ENCODE results near the gene LEMD2.

Gene LEMD2

DNA sequence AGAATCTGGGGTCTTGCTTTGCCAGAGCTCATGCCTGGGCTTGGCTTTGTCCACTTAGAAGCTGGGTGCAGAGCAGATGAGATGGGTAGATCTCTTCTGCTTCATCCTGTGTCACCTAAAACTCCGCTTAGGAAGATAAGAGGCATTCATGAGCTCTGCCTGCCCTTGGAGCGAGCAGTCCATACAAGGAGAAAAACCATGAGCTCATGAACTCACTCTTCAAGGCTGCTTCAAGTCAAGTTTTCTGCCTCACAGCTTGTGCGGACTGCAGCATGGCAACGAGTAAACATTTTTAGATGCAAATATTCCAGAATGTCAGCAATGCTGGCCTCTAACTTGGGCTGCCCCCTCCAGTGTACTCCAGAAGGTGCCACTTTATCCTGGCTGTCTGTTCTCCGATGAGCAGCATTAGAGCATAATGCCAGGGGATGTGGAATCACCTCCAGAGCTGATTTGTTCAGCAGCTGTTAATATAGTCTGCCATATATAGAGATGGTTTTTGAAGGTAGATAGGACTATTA is 66.8 kb downstream of the LEMD2 start:
- no peak for DNase-seq (ENCODE audit: extremely low read depth, insufficient read length)
- TF ChIP-seq, protein P1, sequence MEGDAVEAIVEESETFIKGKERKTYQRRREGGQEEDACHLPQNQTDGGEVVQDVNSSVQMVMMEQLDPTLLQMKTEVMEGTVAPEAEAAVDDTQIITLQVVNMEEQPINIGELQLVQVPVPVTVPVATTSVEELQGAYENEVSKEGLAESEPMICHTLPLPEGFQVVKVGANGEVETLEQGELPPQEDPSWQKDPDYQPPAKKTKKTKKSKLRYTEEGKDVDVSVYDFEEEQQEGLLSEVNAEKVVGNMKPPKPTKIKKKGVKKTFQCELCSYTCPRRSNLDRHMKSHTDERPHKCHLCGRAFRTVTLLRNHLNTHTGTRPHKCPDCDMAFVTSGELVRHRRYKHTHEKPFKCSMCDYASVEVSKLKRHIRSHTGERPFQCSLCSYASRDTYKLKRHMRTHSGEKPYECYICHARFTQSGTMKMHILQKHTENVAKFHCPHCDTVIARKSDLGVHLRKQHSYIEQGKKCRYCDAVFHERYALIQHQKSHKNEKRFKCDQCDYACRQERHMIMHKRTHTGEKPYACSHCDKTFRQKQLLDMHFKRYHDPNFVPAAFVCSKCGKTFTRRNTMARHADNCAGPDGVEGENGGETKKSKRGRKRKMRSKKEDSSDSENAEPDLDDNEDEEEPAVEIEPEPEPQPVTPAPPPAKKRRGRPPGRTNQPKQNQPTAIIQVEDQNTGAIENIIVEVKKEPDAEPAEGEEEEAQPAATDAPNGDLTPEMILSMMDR (IDR thresholded peaks at IDR 0.05; ENCODE audit: insufficient read depth, low read length, poor library complexity, severe bottlenecking) = no peak
- peaks cover 2% of the 10 kb centered on the region for H3K27me3 ChIP-seq (replicated peaks; ENCODE audit: control insufficient read depth, insufficient read depth, low read length)
- H3K4me3 ChIP-seq (replicated peaks; ENCODE audit: low read depth, low read length) = no peak overlapping the region
- no peaks in the 10 kb centered on the region for H3K36me3 ChIP-seq (ENCODE audit: control insufficient read depth, insufficient read depth, low read length)

GRCh38 chr6:33721508-33721907 is 67.4 kb downstream of the LEMD2 start:
- Histone ChIP-seq H3K4me3 (replicated peaks; ENCODE audit: low read depth, low read length) (no peak overlapping the region), H3K36me3 (ENCODE audit: control insufficient read depth, insufficient read depth, low read length) (no peaks in the 10 kb centered on the region), H3K27me3 (replicated peaks; ENCODE audit: control insufficient read depth, insufficient read depth, low read length) (peaks cover 2% of the 10 kb centered on the region)
- TF ChIP-seq, protein P1 (IDR thresholded peaks at IDR 0.05; ENCODE audit: insufficient read depth, low read length, poor library complexity, severe bottlenecking) = no peak
- DNase-seq (ENCODE audit: extremely low read depth, insufficient read length) = no peak

Measured in GM06990 (cell line).